CD4-positive, alpha-beta T cell treated with Interleukin-17A for 4 hours (primary cell): ENCODE data around the gene RRP7A.
"Not testable (repeated sequence)": the region's sequence is repeated elsewhere in the genome, so short reads cannot be mapped to it uniquely, and the experiment has no call there.

Source experiments
- DNase-seq: peaks from one replicate; pipeline ENCODE4 v3.0.0-alpha.2; 2020; ENCODE audit warnings: mixed read lengths

RRP7A gene

DNA sequence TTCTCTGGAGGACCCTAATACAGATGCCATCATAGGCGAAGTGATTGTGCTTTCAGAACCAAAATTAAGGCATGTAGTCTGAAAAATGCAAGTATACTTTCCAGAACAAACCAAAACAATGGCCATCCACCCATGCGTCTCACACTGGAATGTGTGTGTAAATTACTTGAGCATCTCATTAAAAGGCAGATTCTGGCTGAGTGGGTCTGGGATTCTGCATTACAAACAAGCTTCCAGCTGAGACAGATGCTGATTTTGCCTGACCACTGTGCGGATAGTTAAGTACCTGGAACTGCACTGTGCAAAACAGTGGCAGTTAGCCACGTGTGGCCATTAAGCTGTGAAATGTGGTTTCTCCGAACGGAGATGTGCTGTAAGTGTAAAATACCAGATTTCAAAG is 26.2 kb downstream of the RRP7A start:
- DNase-seq = no peak

DNA sequence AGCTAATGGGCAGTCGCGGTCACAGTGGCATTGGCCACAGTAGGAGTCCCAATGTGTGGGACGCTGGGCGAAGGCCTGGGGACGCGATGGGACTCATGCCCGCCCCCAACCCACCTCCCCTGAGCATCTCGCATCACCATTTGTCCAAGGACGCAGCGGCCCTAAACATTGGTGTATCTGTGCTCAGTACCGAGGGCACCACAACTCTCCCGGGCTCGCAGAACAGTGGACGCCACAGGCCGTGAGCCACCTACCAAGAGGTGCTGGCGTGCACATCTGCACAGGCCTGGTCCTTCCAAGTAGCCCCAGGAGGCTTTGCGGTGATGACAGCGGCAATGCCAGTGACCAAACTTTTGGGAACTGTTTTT is 27.3 kb downstream of the RRP7A start:
- no peak for DNase-seq

DNA sequence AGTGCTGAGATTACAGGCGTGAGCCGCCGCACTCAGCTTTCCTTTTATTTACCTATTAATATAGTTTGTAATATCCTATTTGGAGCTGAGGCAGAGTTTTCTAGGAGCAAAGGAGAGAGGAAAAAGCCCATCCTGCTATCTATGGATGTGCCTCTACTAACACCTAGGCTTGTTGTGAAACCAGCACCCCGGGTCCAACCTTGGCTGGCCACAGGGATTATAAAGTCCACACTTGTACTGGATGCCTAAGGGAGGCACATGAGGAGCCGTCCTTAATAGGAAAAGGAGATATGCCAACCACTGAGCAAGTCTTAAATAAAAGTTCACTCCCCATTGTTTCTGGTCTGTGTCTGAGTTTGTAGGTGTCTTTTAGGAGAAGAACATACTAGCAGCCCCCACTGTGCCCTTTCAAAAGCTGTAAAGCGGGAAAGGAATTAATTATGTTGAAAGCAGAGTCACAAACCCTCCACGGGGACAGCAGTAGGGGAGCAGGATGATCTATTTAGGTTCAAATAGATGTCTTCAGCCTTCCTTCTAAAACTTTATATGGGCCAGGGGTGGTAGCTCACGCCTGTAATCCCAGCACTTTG is 29.3 kb downstream of the RRP7A start:
- DNase-seq = no peak

DNA sequence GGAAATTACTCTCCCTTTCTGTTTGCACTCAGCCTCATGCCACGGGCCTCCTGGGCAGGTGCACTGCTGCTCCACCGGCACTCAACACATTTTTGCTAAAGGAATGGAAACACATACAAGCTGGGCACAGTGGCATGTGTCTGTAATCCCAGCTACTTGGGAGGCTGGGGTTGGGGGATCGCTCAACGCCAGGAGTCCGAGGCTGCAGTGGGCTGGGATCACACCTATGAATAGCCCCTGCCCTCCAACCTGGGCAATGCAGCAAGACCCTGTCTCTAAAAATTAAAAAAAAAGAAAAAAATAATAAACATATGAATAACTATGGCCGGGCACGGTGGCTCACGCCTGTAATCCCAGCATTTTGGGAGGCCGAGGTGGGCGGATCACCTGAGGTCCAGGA is 30.6 kb downstream of the RRP7A start:
- no peak for DNase-seq

DNA sequence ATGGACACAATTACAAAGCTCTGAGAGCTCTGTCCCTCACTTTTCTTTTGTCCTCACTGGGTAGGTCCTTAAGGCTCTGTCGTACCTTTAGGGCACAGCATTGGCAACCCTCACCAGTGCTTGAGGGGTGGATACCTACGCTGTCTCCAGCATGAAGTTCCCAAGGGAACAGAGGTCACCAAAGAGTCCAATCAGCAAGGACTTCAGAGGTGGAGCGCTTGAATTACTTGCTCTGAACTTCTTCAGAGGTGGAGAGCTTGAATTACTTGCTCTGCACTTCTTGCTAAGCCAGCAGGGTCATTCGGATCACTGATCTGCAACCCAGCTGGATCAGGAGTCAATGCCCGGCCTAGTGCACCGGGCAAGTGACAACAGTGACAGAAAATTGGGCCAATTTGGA is 35.1 kb downstream of the RRP7A start:
- no peak for DNase-seq

DNA sequence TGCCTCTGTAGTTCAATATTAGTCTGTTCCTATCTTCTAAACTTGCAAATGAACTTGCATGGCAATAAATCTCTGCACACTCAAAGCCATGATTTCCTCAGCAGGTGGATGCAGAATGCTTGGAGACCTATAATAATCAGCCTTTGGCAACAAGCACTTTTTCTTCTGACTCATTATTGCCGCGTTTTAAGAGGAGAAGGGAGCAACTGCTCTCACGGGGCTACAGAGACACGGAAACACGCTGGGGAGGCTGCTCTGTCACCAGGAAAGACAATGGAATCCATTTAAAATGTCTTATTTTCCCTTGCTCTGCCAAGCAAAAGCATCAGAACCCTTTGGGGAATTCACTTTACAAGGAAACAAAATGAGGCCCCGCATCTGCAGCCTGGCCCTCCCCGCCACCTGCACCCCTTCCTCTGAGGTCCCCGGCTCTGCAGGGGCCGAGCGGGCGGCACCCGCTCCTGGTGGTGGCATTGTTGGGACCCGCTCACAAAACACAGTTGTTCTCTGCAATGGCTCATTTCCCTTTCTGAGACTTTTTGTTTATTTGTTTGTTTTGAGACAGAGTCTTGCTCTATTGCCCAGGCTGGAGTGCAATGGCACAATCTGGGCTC is 35.9 kb downstream of the RRP7A start:
- not testable (repeated sequence) for DNase-seq

DNA sequence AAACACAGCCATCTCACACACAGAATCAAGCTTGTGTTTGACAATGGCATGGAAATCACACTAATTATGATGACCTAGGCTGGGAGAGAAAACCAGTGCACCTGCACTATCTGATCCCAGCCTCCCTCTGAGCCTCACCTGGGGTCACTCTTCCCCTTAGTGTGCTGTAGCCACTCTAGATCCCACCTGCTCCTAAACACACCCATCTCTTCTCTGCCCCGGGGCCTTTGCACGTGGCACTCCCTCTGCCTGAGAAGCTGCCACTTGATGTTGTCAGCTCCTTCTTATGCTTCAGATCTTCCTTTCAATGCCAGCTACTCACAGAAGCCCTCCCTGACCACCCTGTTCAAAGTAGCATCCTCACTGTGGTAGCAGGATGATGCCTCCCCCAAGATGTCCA is 44.5 kb downstream of the RRP7A start:
- no peak for DNase-seq

DNA sequence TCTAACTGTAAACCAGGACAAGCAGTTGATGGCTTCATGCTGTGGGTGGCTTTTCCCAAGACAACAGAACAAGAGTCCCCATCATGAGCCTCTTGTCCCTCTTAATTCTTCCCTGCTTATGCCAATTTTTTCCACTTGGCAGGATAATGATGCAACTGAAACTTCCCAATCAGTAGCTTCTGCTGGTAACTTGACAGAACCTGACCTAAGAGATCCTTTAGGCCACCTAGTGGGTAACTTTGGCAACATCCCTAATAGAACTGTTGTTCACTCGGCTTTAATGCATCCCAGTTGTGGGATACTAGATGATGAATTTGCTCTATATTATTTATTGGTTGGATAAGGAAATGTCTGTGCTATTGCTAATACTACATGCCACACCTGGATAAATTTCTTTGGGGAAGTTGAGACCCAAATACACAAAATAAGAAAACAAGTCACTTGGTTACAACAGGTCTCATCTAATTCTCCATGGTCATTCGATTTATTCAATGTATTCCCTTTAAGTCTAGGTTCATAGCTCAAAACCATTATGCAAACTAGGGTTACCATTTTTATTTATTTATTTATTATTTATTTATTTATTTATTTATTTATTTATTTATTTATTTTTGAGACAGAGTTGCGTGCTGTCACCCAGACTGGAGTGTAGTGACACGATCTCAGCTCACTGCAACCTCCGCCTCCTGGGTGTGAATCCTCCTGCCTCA is 46.0 kb downstream of the RRP7A start:
- DNase-seq = peak; percentile 22

DNA sequence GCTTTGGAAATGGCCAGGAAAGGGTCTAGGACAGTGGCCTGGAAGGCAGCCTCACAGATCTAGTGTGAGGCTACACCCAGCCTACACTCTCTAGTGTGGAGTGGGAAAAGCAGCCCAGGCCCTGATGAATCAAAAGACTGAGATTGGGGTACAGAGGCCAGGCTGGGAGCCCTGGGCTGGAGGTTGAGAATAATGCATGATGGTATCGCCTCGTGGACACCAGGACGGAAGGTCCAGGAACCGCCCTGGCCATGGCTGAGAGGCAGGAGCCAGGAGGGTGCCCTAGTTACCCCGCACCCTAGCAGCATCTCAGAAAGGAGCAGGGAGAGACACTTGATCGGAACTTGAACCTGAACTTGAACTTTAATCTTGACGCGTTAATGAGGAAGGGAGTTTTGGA is 46.9 kb downstream of the RRP7A start:
- DNase-seq = no peak

DNA sequence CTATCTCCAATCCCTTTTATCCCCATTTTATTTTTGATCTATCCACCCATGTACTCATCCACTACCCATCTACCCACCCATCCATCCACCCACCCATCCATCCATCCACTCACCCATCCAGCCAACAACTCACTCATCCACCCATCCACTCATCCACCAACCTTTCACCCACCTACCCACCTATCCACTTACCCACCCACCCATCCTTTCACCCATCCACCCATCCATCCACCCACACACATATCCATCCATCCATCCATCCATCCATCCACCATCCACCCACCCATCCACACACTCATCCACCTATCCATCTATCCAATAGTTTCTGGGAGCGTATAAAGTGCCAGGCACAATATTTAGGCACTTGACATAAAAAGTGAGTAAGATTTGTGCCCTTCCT is 48.2 kb downstream of the RRP7A start:
- DNase-seq = no peak

DNA sequence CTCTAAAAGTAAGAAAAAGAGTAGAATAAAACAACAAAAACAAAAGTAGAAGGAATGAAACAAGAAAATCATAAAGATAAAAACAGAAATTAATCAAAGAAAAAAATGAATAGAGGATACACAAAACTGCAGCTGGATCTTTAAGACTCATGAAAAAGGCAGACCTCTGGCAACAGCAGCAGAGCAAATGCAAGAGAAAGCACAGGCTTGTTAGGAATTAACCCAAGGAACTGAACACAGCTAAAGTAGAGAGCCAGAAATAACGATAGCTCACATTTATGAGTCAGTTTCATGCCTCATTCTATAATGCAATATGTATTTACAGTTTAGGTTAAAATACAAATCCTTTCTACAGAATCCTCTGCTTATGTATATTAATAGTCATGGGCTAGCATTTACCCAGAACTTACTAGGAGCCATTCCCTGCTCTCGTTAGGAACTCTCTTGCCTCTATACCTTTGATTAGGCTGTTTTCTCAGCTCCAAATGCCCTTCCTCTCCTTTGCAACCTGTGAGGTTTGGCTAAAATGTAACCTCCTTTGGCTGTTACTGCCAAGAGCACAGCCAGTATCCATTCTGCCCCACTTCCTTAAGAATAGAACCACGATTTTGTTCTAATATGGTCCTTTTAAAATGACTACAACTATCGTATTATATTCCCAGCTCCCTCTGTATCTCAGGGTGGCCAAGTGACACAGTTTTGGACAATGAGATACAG is 49.1 kb downstream of the RRP7A start:
- no peak for DNase-seq

DNA sequence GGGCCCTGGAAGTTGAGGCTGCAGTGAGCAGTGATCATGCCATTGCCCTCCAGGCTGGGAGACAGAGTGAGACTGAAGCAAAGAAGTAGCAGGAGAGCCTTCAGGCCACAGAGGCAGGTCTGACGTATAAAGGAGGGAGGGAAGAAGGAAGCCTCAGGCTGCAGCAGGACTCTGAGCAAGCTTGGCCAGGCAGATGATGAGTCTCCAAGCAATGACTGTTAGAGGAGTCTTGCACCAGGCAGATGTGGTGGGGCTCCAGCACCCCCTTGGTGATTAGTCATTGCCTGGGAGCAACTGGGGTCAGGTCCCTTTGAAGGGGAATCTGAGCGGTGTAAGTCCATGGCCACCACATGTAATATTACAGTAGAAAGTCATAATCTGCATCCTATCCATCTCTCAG is 50.8 kb downstream of the RRP7A start:
- DNase-seq = no peak

DNA sequence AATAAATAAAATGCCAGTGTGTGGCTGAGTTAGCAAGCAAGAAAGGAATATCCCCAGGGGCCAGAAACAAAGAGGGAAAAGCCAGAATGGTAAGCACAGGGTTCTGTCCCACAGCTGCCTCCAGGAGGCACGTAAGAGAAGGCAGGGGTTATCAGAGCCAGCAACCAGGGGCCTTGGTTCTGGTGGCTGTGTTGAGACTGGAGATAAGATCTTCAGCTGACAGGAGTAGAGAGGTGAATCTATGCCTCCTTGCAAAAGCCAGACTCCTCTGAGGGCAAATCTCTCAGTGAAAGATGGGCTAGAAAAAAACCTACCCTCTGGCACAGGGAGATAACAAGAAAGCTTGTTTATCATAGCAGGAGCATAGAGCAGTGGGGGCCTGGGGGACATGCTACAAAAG is 57.6 kb downstream of the RRP7A start:
- no peak for DNase-seq

DNA sequence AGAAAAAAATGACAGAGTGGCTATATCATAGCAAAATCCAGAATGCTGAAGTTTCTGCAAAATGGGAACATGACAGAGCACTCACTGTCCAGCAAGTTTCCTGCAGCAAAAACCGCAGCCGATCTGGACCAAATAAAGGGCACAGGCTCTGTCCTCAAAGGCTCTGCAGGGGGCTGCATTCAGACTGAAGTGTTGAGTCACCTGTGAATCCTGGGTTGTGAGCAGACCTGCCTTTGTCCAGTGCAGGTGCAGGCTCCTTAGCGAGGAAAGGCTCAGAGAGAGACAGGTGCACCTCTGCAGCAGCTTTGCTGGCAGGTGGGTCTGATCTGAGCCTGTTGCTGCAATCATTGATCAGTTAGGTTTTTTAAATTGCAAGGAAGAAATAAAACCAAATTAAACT is 58.1 kb downstream of the RRP7A start:
- DNase-seq = no peak
